Smooth muscle cell (in vitro differentiated cells): ENCODE measurements around the gene KLHL6. TPM values are rescaled to one million over a fixed set of nuclear protein-coding genes. Genes with fewer than 3 reads are reported as not detected.
A peak's percentile ranks its signal among the peaks of the same experiment; 100 is the strongest.

ENCODE experiments used
- DNase-seq: peaks from one replicate; lab custom pipeline; 2025; ENCODE audit not compliant: unreplicated experiment; lab: John Stamatoyannopoulos, UW
- H2AFZ ChIP-seq: fragments of 200-600 bp; sonication (generic); 2 replicates; pipeline ENCODE4 v1.6.0; 2016; ENCODE audit warnings: antibody characterized with exemption, low read depth, mild to moderate bottlenecking
- H3F3A ChIP-seq: fragments of 200-600 bp; sonication (generic); 2 replicates; pipeline ENCODE4 v1.6.0; 2017; ENCODE audit warnings: antibody characterized with exemption, low read depth
- H3K27ac ChIP-seq: fragments of 200-600 bp; sonication (generic); 2 replicates; pipeline ENCODE4 v1.5.1; 2016; ENCODE audit warnings: low read depth, mild to moderate bottlenecking
- H3K27me3 ChIP-seq: fragments of 200-600 bp; sonication (generic); 2 replicates; pipeline ENCODE4 v1.6.1; 2016; ENCODE audit warnings: low read depth, mild to moderate bottlenecking
- H3K36me3 ChIP-seq: fragments of 200-600 bp; sonication (generic); 2 replicates; pipeline ENCODE4 v1.5.1; 2016; ENCODE audit warnings: low read depth
- H3K4me1 ChIP-seq: fragments of 200-600 bp; sonication (generic); 2 replicates; pipeline ENCODE4 v1.5.1; 2016; ENCODE audit warnings: low read depth
- H3K4me2 ChIP-seq: fragments of 200-600 bp; sonication (generic); 2 replicates; pipeline ENCODE4 v1.6.0; 2016; ENCODE audit warnings: mild to moderate bottlenecking
- H3K4me3 ChIP-seq: fragments of 200-600 bp; sonication (generic); 2 replicates; pipeline ENCODE4 v1.5.1; 2016; ENCODE audit warnings: mild to moderate bottlenecking
- H3K79me2 ChIP-seq: fragments of 200-600 bp; sonication (generic); 2 replicates; pipeline ENCODE4 v1.6.0; 2016; ENCODE audit warnings: low read depth, mild to moderate bottlenecking
- H3K9ac ChIP-seq: fragments of 200-600 bp; sonication (generic); 2 replicates; pipeline ENCODE4 v1.6.0; 2016; ENCODE audit warnings: low read depth
- H3K9me3 ChIP-seq: fragments of 200-600 bp; sonication (generic); replicated peaks from 2 replicates; pipeline ENCODE4 v1.5.1; 2016; ENCODE audit warnings: low read depth
- H4K20me1 ChIP-seq: fragments of 200-600 bp; sonication (generic); 2 replicates; pipeline ENCODE4 v1.6.0; 2016; ENCODE audit warnings: low read depth
- WGBS: methylation state at CpG from one replicate; pipeline ENCODE4 v1.1.7; 2016; ENCODE audit warnings: low lambda C conversion rate; 5-methylcytosine and 5-hydroxymethylcytosine counted together
- polyA plus RNA-seq: library from polyadenylated mRNA; unstranded; fragments of >200 nt; fragmentation: Nextera tagmentation; extraction: Ambion mirVana; gene quantifications from 2 replicates; pipeline ENCODE4 v1.2.1, GENCODE V29; 2016
- total RNA-seq: library from RNA; depleted of rRNA; stranded (reverse); fragments of >200 nt; gene quantifications from 2 replicates; pipeline ENCODE4 v1.2.3, GENCODE V29; 2014
- TF ChIP-seq, protein P1 (sequence below): fragments of 200-600 bp; sonication (generic); IDR thresholded peaks from 2 replicates; pipeline ENCODE4 v1.5.1; 2017; ENCODE audit warnings: borderline replicate concordance, mild to moderate bottlenecking, antibody characterized with exemption; ENCODE audit not compliant: insufficient read depth, poor library complexity, severe bottlenecking

Gene KLHL6
- total and polyA plus RNA-seq, 2 experiments from 2014 or later = 0.22 TPM; not detected in 1

- H3K4me1 ChIP-seq = peaks cover 8% of the 10 kb centered on the region
- no peaks in the 10 kb centered on the region for H3K79me2 ChIP-seq
- H3K4me3 ChIP-seq = no peak overlapping the region
- H3K27ac ChIP-seq = no peak overlapping the region
- TF ChIP-seq, protein P1, sequence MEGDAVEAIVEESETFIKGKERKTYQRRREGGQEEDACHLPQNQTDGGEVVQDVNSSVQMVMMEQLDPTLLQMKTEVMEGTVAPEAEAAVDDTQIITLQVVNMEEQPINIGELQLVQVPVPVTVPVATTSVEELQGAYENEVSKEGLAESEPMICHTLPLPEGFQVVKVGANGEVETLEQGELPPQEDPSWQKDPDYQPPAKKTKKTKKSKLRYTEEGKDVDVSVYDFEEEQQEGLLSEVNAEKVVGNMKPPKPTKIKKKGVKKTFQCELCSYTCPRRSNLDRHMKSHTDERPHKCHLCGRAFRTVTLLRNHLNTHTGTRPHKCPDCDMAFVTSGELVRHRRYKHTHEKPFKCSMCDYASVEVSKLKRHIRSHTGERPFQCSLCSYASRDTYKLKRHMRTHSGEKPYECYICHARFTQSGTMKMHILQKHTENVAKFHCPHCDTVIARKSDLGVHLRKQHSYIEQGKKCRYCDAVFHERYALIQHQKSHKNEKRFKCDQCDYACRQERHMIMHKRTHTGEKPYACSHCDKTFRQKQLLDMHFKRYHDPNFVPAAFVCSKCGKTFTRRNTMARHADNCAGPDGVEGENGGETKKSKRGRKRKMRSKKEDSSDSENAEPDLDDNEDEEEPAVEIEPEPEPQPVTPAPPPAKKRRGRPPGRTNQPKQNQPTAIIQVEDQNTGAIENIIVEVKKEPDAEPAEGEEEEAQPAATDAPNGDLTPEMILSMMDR = no peak
- no peaks in the 10 kb centered on the region for H4K20me1 ChIP-seq
- H3K27me3 ChIP-seq = no peaks in the 10 kb centered on the region
- no peaks in the 10 kb centered on the region for H3K36me3 ChIP-seq
- WGBS = 96% methylated on average over 23 of the region's 23 CpGs
- DNase-seq = no peak
- H3K9me3 ChIP-seq = no peaks in the 10 kb centered on the region
- H2AFZ ChIP-seq = no peak overlapping the region
- H3F3A ChIP-seq = no peaks in the 10 kb centered on the region
- no peak overlapping the region for H3K4me2 ChIP-seq
- no peak overlapping the region for H3K9ac ChIP-seq
Measured at GRCh38 chr3:183491109-183491922, 64.2 kb downstream of the KLHL6 start.

- Histone ChIP-seq H3K4me3 (no peak overlapping the region), H3K4me1 (peaks cover 8% of the 10 kb centered on the region), H3K27ac (no peak overlapping the region), H3K27me3 (no peaks in the 10 kb centered on the region), H3K79me2 (no peaks in the 10 kb centered on the region), H3K4me2 (no peak overlapping the region), H4K20me1 (no peaks in the 10 kb centered on the region), H3F3A (no peaks in the 10 kb centered on the region), H2AFZ (no peak overlapping the region), H3K9ac (no peak overlapping the region), H3K9me3 (no peaks in the 10 kb centered on the region), H3K36me3 (no peaks in the 10 kb centered on the region)
- TF ChIP-seq, protein P1 = no peak
- DNase-seq = no peak
- WGBS = 88% methylated on average over 6 of the region's 6 CpGs
Measured at GRCh38 chr3:183490653-183491052, 64.9 kb downstream of the KLHL6 start.

DNA sequence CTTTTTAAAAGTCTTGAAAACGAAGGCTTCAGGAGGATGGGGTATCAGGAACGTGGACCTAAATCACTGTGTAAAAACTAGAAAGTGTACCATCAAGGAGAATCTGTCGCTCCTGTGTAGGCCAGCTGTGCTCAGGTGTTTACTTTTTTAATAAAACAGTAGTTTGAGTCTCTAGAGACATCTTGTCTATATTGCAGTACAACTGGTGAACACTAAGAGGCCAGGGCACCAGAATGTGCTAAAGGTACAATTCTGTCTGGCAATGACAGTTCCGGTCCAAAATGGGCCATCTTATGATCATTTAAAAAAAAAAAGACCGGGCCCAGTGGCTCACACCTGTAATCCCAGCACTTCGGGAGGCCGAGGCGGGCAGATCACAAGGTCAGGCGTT is 65.3 kb downstream of the KLHL6 start:
- Histone ChIP-seq H3K9me3 (no peaks in the 10 kb centered on the region), H3F3A (no peaks in the 10 kb centered on the region), H3K27me3 (no peaks in the 10 kb centered on the region), H4K20me1 (no peaks in the 10 kb centered on the region), H3K4me3 (no peak overlapping the region), H3K27ac (peak overlapping the region; percentile 3), H3K4me1 (peaks cover 8% of the 10 kb centered on the region), H3K36me3 (no peaks in the 10 kb centered on the region), H3K9ac (no peak overlapping the region), H3K4me2 (no peak overlapping the region), H2AFZ (no peak overlapping the region), H3K79me2 (no peaks in the 10 kb centered on the region)
- WGBS = 93% methylated on average over 9 of the region's 9 CpGs
- TF ChIP-seq, protein P1 = no peak
- no peak for DNase-seq
